Stimulated activated CD4-positive, alpha-beta T cell treated with anti-CD3 and anti-CD28 coated beads, Interleukin-15, amount 100 ng/mL, for 1 hour (primary cell): ENCODE measurements around the gene NBEA.
"Not testable (repeated sequence)": the region's sequence is repeated elsewhere in the genome, so short reads cannot be mapped to it uniquely, and the experiment has no call there.

ENCODE experiments used
- DNase-seq, 2 donors: peaks; one replicate each; pipeline ENCODE4 v3.0.0-alpha.2; 2020; ENCODE audit warnings: low read depth in 1 of 2, low spot score in 1 of 2

NBEA gene

DNA sequence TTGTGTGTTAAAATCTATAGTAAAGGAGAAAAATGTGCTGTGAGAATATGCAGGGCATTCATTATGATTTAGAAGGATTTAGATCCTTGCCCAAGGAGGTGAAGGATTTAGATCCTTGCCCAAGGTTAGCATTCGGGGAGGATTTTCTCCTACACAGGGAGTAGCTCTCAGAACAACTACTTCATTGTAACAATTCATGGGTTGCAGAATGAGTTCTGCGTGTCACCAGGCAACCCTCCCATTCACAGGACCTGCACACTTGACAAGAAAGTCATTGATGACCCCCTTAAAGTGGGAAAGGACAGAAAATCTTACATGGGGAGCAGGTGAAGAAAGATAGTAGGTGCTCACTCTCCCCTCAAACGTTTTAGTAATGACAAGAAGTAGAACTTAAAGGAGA, 701.6 kb downstream of the NBEA start:
- no peak for DNase-seq

DNA sequence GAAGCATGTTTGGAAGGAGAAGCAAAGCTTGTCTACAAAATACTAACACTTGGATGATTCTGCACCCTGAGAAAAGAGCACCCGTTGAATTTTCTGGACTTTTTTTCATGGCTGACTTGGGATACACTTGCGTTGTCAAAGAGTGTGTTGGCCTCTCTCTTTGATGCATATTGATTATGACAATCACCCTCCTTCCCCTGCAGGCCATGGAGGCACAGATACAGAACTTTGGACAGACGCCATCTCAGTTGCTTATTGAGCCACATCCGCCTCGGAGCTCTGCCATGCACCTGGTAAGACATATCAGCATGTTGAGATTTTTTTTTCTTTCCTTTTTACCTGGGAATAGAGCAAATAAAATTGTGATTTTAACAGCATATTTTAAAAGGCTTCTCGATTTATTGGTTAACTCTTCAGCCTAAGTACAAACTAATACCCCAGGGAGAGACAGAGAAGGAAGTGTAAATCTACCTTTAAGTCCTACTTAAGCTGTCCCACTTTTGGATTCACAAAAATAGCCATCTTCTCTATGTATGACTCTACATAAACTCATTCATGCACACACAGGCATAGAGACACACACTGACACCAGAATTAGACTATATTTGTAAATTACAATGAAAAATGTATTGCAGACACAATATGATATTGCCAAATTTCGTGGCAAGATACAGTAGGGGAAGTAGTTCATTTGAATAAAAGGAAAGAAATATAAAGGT, 704.1 kb downstream of the NBEA start:
- DNase-seq = no peak

DNA sequence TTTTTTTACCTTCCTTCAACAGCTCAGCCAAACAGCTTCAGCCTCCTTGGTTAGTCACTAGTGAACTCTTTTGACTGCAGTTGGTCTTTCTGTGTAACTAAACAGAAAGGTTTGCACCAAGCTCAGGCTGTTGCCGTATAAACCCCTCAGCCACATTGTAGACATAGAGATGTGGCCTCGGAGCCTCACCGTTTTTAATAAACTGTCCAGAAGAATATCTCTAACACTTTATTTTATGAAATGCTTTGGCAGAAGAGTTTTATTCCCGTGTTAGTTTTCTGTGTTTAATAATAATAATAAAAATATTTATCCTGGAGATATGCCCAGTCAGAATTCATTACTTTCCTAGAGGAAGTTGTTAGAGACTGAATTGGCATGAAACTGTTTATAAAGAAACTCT, 706.1 kb downstream of the NBEA start:
- no peak for DNase-seq

DNA sequence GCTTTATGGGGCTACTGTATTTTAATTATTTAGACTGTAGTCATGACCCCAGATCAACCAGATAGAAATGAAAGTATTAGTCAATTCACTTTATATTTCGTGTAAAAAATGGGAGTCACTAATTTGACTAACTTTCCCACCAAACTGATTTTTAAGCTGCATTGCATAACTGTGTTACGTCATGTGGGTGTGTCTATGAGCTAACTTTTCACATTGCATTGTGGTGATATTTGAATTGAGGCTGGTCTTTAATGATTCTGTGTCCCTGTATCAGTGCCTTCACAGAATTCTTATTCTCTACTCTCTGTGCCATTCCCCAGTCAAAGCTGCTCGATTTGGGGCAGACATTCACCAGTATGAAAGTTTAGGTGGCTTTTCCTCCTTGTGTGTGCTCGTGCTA, 707.1 kb downstream of the NBEA start:
- no peak for DNase-seq

DNA sequence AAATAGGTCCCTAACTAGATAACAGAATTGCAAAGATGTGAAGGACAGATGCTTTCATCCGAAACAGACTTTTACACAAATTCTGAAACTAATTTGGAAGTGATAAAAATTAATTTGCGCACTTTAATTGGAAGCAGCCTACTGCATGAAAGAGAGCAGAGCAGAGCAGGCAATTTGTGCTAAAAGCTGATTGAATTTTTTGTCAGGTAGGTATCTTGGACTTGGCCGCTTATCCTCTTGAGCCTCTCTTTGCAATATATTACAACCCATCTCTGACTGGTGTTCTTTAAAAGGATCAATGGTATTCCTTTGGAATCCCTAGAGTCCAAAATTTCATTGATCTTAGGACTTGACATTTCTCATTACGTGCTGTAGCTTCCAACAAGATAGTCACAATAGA, 717.7 kb downstream of the NBEA start:
- DNase-seq = no peak

DNA sequence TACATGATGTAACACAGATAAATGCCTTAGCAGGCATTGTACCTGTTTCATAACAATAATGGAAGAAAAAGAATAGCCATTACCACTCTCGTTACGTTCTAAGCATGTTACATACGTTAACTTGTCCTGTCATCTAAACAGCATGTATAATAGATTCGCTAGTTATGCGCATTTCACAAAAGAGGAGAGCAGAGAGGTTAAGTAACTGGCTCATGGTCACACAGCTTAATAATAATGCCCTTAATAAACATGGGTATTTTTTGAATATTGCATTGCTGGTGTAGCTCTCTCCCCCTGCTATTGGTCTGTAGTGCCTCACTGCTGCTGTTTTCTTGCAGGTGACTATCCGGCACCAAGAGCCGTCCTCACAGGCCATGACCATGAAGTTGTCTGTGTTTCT, 722.7 kb downstream of the NBEA start:
- no peak for DNase-seq

DNA sequence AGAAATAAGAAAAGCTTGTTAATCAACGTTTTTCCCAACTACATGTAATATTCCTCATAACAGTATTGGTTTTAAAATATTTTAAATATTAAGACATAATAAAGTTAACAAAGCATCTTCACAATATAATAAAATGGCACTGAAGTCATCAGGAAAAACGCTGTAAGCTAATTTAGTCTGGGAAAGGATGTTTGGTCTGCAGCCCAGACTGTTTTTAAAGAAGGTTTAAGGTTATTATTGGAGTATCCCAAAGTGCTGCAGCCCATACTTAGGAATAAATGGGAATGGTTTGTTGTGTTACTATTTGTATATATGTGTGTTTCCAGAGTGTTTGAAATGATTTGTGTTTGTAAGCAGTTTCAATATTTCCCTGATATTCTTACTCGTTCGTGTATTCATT, 727.3 kb downstream of the NBEA start:
- no peak for DNase-seq

DNA sequence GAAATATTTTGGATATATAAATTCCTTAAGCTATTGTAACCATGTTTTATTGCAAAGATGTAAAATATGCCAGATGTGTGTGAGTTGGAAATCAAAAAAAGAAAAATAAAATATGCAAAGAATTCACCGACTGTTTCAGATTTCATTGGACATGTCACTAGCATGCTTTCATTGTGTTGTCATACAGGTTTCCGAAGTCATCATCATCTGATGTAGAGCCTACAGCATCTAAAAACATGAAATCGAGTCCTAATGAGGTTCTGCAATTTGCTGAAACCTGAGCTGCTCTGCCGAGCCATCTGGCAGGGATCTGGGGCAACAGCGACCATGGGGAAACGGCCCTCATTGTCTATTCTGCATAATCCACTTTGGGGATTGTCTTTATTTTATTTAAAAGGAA, 730.5 kb downstream of the NBEA start:
- DNase-seq = no peak

DNA sequence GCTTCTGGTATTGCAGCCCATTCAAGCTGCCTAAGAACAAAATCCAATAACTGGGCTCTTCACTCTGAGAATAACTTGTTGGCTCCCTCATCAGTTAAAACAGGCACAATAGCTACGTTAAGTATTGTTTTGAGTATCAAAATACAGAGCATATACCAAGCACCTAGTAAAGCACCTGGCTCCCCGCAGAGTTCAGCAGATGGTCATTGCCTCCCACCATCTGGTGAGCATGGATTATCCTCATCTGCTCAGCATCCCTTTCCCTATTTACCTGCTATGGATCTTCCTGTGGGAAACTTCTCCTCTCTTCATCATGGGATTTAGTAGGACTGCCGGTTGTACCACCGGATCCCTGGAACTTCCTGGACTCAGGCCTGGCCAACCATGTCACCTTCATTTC, 733.6 kb downstream of the NBEA start:
- DNase-seq = no peak

DNA sequence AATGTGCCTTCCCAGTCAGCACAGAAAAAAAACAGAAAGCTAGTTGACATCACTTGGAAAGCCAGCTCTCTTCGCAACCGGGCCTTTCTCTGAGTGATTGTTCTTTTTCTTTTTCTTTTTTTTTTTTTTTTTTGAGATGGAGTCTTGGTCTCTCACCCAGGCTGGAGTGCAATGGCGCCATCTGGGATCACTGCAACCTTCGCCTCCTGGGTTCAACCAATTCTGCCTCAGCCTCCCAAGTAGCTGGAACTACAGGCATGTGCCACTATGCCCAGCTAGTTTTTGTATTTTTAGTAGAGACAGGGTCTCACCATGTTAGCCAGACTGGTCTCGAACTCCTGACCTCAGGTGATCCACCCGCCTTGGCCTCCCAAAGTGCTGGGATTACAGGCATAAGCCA, 735.8 kb downstream of the NBEA start:
- DNase-seq = not testable (repeated sequence)

DNA sequence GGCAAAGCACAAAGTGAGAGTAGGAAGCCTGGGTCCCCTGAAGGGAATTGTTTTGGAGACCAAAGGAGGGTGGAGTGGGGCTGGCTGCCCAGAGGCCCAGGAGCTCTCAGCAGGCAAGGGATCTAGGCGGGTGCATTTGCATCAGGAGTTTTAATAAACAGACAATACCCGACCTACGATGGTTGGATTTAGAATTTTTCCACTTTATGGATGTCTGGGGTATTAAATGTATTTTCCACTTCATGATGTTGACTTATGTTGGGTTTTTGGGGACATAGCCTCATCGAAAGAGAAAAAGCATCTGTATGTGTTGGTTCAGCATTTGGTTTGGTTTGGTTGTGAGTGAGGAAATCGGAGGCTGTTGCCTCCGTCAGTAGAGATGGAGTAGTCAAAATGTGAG, 739.6 kb downstream of the NBEA start:
- no peak for DNase-seq

DNA sequence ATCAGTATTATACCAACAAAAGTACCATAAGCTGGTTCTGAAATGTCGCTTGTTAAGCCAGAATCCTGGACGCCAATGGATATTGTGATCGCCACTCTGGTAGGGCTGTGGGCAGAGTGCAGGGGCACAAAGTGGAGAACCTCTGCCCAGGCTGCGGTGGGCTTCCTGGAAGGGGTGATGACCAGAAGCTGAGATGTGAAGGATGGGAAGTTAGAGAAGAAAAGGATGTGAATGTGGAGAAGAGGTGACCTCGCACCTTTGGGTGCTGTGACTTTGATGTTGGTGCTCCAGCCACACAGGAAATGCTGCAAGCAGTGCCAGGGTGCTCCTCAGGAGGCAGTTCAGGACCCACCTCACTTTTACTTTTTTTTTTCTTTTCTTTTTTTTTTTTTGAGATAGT, 742.4 kb downstream of the NBEA start:
- no peak for DNase-seq

DNA sequence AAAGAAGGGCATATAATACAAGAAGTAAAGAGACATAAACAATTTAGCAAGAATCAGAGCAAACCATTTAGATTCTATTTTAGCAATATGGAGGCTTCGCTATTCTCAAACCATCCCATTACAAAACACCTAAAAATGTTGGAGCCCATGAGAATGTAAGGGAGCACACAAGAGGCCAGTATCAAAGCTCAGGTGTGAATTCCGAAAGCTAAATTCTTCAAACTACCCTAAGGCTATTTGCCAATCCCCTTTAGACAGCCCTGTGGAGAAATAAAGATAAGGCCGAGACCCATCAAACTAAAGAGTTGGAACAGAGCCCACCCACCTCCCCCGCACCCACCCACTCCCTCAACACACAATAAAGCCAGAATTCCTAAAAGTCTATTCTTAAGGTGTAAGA, 745.3 kb downstream of the NBEA start:
- no peak for DNase-seq

DNA sequence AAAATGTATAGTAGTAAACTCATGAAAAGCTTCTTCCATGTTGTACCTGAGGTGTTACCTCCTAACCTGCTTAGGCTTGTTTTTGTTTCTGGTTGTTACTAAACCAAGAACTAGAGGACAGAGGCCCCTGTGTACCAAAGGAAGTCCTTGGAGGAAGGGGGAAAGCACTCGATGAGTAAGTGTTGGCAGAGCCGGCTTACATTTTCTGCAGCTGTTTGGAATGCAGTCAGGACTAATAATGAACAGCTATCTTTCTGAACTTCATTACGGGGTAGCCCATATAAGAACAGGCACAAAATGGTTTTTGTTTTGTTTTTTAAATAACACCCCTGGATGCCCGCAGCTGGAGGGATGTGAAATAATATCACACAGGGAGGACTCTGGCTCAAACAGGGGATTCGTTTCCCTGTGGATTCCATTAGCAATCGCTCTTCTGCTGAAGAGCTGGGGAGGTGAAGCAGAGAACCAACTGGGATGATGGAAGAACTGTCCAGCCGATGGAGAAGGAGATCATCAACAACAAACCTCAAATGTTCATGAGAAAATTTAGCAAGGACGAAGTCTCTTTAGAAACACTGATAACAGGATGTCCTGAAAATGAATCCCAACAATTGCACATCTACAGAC, 748.6 kb downstream of the NBEA start:
- DNase-seq = no peak

DNA sequence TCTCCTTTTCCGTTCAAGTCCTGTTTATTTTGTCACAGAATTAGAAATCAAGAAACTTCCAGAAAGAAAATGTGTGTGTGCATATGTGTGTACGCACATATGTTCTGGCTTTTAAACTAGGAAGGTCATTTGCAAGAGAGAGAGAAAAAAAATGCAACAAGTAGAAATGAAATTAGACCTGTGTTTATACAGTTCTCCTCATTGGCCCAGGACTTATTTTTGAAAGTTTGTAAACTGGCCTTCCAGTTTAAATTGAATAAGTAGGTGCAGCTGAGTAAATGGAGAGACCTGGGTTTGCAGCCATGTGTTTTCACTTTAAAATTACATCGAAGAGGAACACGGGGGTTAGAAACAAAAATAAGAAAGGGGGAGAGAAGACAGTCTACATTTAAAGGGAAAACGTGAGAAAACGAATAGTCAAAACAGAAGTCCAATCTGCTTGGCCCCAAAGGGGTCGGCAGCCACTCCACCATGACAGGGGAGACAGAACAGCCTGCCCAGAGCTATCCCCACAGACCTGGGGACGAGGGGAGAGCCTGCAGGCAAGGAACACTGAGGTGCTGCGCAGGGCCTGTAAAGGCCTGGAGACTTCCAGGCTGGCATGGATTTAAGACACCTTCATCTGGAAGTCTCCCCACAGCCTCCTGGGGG, 751.2 kb downstream of the NBEA start:
- no peak for DNase-seq

DNA sequence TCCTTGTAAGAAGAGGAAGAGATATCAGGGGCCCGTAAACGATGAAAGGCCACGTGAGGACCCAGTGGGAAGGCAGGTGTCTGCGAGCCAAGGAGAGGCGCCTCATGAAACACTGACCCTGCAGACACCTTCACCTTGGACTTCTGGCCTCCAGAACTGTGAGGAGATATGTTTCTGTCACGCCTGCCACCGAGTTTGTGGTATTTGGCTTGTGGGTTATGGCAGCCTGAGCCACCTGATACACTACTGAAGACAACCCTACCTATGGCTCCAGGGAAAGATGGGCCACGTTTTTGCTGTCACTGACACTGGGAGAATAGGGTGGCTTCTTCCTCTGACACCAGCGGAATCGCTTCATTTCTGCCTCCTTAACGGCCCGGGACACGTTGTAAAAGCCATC, 752.0 kb downstream of the NBEA start:
- no peak for DNase-seq

DNA sequence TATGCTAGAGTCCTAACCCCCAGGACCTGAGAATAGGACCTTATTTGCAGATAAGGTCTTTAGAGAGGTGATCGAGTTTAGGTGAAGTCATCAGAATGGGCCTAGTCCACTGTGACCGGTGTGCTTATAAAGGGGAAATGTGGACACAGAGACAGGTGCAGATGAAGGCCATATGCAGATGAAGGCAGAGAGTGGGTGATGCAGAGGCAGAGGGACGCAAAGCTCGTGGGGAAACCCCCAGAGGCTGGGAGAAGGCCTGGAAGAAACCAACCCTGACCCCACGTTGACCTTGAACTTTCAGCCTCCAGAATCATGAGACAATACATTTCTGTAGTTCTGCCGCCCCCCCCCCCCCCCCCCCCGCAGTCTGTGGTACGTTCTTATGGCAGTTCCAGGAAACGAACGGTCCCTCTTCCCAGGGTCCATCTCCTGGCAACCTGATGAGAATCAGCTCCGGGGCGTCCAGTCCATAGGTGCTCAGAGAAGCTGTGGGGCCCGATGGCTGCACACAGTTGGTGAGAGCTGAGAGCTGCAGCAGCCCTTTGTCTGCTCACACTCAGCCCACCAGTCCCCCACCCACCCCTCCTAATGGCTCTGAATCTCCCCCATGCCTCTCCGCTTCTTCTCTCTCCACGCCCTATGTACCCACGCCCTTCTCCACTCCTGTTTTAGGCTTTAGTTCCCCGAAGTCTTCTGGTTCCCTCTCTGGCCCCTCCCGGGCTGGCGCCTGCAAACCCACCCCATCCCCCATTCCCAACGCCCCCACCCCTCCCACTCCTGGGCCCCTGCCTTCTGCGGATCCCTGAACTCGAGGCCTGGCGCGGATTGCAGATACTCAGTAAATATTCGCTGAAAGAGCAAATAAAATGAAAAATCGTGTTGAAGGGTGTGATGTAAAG, 752.7 kb downstream of the NBEA start:
- DNase-seq = no peak

DNA sequence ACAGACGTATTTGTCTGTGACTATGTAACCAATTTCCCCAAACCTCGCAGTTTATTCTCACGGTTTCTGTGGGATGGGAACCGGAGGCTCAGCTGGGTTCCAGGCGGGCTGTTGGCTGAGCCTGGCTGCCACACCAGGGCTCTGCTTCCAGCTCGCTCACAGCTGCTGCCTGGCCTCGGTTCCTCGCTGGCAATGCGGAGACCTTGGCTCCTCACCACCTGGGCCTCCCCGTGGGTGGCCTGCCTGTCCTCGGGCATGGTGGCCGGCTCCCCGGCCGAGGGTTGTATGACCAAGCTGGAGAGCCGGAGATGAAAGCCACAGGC, 753.3 kb downstream of the NBEA start:
- DNase-seq = no peak

DNA sequence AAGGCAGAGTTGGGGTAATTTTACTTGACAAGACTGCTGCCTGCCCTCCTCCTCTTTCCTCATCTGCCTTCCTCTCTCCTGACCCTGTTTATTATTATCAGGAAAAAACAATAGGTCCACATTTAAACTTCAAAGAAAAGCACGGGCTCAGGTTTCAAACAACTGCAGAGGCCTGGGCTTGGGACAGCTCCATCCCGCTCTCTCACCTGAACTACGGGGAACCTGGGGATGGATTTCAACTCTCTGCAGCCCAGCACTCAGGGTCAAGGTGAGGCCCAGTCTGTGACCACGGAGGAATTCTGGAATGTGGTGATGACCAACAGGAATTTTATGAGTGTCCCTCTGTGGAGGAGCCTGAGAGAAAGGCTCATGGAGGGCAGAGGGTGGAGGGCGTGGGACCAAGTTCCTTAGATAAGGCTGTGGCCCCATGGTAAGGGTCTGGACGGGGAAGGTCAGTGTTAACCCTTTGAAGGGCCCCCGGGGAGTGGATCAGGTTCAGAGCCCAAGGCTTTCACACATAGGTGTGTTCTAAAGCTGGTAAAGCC, 755.2 kb downstream of the NBEA start:
- DNase-seq = no peak

DNA sequence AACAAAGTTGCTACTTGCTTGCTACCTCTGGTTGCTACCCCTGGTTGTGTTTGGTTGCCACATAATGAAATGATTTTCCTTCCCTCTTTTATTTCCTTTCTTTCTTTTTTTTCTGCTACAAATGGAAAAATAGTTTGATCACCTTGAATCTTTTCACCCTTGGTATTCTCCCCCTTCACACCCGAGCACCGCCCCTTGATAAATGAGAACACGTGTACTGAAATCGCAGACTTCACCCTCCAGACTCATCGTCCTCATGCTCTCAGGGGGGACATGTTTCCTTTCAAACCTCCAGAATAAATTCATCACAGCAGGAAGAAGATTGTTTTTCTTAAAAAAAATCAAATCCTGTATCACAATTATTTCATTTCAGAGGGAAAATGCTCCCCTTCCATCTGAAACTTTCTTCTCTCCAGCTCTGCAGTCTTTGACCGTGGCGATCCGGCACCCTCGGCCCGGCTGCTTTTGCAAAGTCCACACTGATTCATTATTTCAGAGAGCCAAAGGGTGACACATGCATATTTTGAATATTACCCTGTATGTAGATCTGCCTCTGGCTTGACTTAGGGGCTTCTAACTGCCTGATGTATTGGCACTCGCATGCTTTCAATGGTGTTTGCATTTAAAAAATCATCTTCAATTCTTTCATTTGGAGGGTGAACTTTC, 757.0 kb downstream of the NBEA start:
- no peak for DNase-seq
